ENCODE results near the gene TMEM151A. TPM values are rescaled to one million over a fixed set of nuclear protein-coding genes. Genes with fewer than 3 reads are reported as not detected.

Gene TMEM151A
- total RNA-seq, 1 experiment from 2014 or later = 0.42 TPM

Other genes starting within 250 kb of the TMEM151A start
- 21.7 and 23.1 TPM in 2 replicates for gene GAL3ST3, start 242.7 kb upstream of the TMEM151A start, total RNA-seq (2014; rRNA removed; shearing (Covaris generic))
- gene SF3B2, start 239.5 kb upstream of the TMEM151A start, total RNA-seq (2014; rRNA removed; shearing (Covaris generic)) = 194 and 221 TPM in 2 replicates
- gene PACS1, start 221.6 kb upstream of the TMEM151A start, total RNA-seq (2014; rRNA removed; shearing (Covaris generic)) = 16.2 and 20.1 TPM in 2 replicates
- 21.5 and 28.1 TPM in 2 replicates for gene KLC2, start 34.2 kb upstream of the TMEM151A start, total RNA-seq (2014; rRNA removed; shearing (Covaris generic))
- 140 and 165 TPM in 2 replicates for gene RAB1B, start 23.3 kb upstream of the TMEM151A start, total RNA-seq (2014; rRNA removed; shearing (Covaris generic))
- gene CNIH2, start 13.7 kb upstream of the TMEM151A start, total RNA-seq (2014; rRNA removed; shearing (Covaris generic)) = 3.5 and 12.0 TPM in 2 replicates
- 117 and 125 TPM in 2 replicates for gene YIF1A, start 2.8 kb upstream of the TMEM151A start, total RNA-seq (2014; rRNA removed; shearing (Covaris generic))
- gene CD248, start 25.1 kb downstream of the TMEM151A start, total RNA-seq (2014; rRNA removed; shearing (Covaris generic)) = 0.83 and 1.4 TPM in 2 replicates
- 7.2 and 9.6 TPM in 2 replicates for gene RIN1, start 44.5 kb downstream of the TMEM151A start, total RNA-seq (2014; rRNA removed; shearing (Covaris generic))
- gene BRMS1, start 53.2 kb downstream of the TMEM151A start, total RNA-seq (2014; rRNA removed; shearing (Covaris generic)) = 53.5 and 72.8 TPM in 2 replicates
- gene B4GAT1, start 55.7 kb downstream of the TMEM151A start, total RNA-seq (2014; rRNA removed; shearing (Covaris generic)) = 41.6 and 41.9 TPM in 2 replicates
- gene SLC29A2, start 79.9 kb downstream of the TMEM151A start, total RNA-seq (2014; rRNA removed; shearing (Covaris generic)) = 23.8 and 32.1 TPM in 2 replicates
- 0.04 TPM in 1 of 2 replicates, not detected in the other for gene NPAS4, start 129.1 kb downstream of the TMEM151A start, total RNA-seq (2014; rRNA removed; shearing (Covaris generic))
- gene MRPL11, start 147.0 kb downstream of the TMEM151A start, total RNA-seq (2014; rRNA removed; shearing (Covaris generic)) = 148 and 174 TPM in 2 replicates
- gene PELI3, start 175.0 kb downstream of the TMEM151A start, total RNA-seq (2014; rRNA removed; shearing (Covaris generic)) = 8.1 and 9.5 TPM in 2 replicates
- 146 and 156 TPM in 2 replicates for gene DPP3, start 188.5 kb downstream of the TMEM151A start, total RNA-seq (2014; rRNA removed; shearing (Covaris generic))
- gene BBS1, start 218.7 kb downstream of the TMEM151A start, total RNA-seq (2014; rRNA removed; shearing (Covaris generic)) = 25.4 and 26.5 TPM in 2 replicates